ENCODE data around the gene CASZ1. TPM values are rescaled to one million over a fixed set of nuclear protein-coding genes. Genes with fewer than 3 reads are reported as not detected.

CASZ1 gene
- total RNA-seq, 1 donor from 2014 or later: 9.2 TPM

DNA sequence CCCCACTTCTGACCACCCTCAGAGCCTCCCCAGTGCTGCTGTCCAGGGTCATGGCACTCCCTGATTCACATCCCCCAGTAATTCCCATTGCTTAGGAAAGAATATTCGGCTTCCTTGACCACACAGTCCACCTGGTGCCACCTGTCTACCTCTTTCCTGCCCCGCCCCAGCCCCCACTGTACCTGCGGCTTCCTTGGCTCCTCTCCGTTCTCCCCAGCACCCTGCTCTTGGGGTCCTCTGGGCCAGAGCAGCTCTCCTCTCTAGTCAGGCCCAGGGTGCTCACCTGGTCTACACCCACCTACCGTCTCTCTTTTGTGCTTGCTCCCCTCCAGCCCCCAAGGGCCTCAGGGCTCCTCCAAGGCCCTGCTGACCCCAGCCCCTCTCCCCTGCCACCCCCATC, 179.1 kb downstream of the CASZ1 start:
- FAIRE-seq (no peak), DNase-seq (ENCODE audit: low read depth) (no peak)
- Histone ChIP-seq H3K36me3 (ENCODE audit: control insufficient read depth, insufficient read depth, low read length) (peaks cover 2% of the 10 kb centered on the region), H3K27me3 (ENCODE audit: control insufficient read depth, insufficient read depth, low read length) (no peaks in the 10 kb centered on the region), H3K4me3 (ENCODE audit: low read depth, low read length) (no peak overlapping the region)
- TF ChIP-seq, protein P1, sequence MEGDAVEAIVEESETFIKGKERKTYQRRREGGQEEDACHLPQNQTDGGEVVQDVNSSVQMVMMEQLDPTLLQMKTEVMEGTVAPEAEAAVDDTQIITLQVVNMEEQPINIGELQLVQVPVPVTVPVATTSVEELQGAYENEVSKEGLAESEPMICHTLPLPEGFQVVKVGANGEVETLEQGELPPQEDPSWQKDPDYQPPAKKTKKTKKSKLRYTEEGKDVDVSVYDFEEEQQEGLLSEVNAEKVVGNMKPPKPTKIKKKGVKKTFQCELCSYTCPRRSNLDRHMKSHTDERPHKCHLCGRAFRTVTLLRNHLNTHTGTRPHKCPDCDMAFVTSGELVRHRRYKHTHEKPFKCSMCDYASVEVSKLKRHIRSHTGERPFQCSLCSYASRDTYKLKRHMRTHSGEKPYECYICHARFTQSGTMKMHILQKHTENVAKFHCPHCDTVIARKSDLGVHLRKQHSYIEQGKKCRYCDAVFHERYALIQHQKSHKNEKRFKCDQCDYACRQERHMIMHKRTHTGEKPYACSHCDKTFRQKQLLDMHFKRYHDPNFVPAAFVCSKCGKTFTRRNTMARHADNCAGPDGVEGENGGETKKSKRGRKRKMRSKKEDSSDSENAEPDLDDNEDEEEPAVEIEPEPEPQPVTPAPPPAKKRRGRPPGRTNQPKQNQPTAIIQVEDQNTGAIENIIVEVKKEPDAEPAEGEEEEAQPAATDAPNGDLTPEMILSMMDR (IDR thresholded peaks at IDR 0.05; ENCODE audit: insufficient read depth, low read length, severe bottlenecking): no peak

DNA sequence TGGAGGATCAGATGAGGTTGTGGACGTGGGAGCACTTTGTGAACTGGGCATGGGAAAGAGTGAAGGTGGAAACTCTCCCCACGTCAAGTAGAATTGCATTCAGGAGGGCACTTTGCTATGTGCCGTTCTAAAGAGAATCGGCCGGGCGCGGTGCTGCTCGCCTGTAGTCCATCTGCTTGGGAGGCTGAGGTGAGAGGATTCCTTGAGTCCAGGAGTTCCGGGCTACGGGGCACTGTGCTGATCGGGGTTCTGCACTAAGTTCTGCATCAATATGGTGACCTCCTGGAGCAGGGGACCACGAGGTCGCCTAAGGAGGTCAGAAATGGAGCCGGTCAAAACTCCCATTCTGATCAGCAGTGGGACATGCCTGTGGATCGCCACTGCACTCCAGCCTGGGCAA, 179.8 kb downstream of the CASZ1 start:
- TF ChIP-seq, protein P1 (IDR thresholded peaks at IDR 0.05; ENCODE audit: insufficient read depth, low read length, severe bottlenecking): no peak
- Histone ChIP-seq H3K36me3 (ENCODE audit: control insufficient read depth, insufficient read depth, low read length) (peaks cover 2% of the 10 kb centered on the region), H3K4me3 (ENCODE audit: low read depth, low read length) (no peak overlapping the region), H3K27me3 (ENCODE audit: control insufficient read depth, insufficient read depth, low read length) (no peaks in the 10 kb centered on the region)
- DNase-seq (ENCODE audit: low read depth): no peak
- FAIRE-seq: peak; percentile 23

DNA sequence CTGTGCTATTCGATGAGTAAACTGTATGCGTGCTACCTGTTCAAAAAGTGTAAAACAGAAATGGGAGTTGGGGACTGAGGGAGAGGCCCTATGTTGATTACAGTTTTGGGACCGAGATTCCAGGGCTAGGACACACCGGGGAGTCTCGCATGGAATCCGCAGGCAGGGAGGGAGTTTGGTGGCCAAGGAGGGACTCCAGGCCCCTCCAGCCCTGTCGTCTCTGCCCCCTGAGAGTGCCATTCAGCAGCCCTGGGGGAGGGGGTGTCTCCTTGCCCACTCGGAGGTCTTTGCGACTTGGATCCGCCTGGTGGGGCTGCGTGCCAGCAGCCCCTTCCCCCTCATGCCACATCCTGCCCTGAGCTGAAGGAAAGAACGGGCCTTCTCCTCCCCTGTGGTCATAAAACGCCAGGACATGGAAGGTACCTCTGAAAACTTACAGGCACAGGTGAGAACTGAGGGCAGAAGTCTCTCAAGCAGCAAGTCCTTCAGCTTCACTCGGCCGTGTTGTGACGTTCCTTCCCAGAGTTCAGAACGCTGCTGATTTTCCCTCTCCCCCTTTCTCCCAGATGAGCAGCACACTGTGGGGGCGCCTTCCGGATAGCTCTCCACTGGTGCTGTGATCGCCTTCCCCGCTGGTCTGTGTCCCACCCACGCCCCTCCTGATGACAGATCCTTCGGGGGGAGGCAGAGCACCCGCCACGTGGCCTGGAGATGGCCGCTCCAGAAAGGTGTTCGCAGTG, 180.3 kb downstream of the CASZ1 start:
- TF ChIP-seq, protein P1 (IDR thresholded peaks at IDR 0.05; ENCODE audit: insufficient read depth, low read length, severe bottlenecking): no peak
- no peak overlapping the region for H3K4me3 ChIP-seq (ENCODE audit: low read depth, low read length)
- no peak for FAIRE-seq
- peaks cover 2% of the 10 kb centered on the region for H3K36me3 ChIP-seq (ENCODE audit: control insufficient read depth, insufficient read depth, low read length)
- DNase-seq (ENCODE audit: low read depth): no peak
- no peaks in the 10 kb centered on the region for H3K27me3 ChIP-seq (ENCODE audit: control insufficient read depth, insufficient read depth, low read length)

DNA sequence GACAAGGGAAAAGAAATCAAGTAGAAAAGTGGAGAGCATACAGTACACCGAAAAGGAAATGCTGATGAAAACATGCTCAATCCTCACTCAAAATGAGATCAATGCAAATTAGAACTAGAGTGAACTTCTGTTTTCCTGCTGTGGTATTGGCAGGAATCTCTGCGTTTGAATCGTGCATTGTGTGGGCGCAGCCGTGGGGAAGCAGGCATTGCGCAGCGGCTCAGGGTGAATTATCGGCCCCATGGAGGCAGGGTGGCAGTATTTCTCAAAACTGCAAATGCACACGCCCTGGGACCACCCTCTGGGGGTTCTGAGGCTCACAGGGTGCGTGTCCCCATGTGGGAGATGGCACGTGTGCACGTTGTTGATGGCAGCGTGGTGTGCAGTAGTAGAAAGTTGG, 181.1 kb downstream of the CASZ1 start:
- no peak overlapping the region for H3K4me3 ChIP-seq (ENCODE audit: low read depth, low read length)

DNA sequence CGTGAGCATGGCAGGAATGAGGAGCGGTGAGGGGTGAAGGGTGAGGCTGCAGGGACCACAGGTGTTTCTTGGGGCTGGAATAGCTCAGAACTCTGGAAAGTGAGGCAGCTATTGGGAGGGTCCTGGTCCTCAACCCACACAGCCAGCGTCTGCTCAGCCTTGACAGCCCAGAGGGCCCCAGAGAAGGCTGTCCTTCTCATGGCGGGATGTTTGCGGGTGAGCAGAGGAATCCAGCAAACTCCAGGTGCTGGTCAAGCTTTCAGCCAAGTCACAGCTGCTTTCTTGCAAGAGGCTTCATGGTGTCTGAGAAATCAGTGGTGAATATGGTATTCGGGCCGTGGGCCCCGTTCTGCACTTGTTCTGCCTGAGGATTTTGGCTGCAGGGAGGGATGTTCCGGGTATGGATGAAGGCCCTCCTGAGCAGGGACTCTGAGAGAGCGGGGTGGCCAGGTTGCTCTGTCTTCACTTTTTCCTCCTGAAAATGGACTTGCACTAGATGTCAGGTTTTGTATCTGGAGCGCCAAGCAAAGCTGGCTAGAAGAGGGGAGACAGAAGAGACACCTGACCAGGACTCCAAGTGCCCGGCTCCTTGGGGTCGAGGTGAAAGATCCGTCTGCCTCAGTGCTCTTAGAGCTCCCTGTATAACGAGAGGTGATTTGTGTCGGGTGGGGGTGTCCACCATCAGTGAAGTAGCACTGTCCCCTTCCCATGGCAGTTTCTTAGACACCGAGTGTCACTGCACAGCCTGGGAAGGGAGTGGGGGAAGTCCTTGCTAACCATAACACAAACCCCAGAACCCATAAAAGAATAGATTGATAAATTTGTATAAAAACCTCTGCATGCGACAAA, 181.8 kb downstream of the CASZ1 start:
- TF ChIP-seq, protein P1 (IDR thresholded peaks at IDR 0.05; ENCODE audit: insufficient read depth, low read length, severe bottlenecking): no peak
- no peak for FAIRE-seq
- Histone ChIP-seq H3K36me3 (ENCODE audit: control insufficient read depth, insufficient read depth, low read length) (peaks cover 2% of the 10 kb centered on the region), H3K4me3 (ENCODE audit: low read depth, low read length) (no peak overlapping the region), H3K27me3 (ENCODE audit: control insufficient read depth, insufficient read depth, low read length) (no peaks in the 10 kb centered on the region)
- no peak for DNase-seq (ENCODE audit: low read depth)

More for the DNA sequence above, 181.1 kb downstream of the CASZ1 start:
- H3K27me3 ChIP-seq (ENCODE audit: control insufficient read depth, insufficient read depth, low read length): no peaks in the 10 kb centered on the region
- TF ChIP-seq, protein P1 (IDR thresholded peaks at IDR 0.05; ENCODE audit: insufficient read depth, low read length, severe bottlenecking): no peak
- peaks cover 2% of the 10 kb centered on the region for H3K36me3 ChIP-seq (ENCODE audit: control insufficient read depth, insufficient read depth, low read length)
- DNase-seq (ENCODE audit: low read depth) (no peak), FAIRE-seq (no peak)

Data from bronchial epithelial cell (primary cell).